Muscle layer of colon (tissue), 2 donors: ENCODE results near the gene MEAF6.
"Not testable (repeated sequence)": the region's sequence is repeated elsewhere in the genome, so short reads cannot be mapped to it uniquely, and the experiment has no call there.

Experiments used
- H3K27ac ChIP-seq: one replicate; pipeline ENCODE4 v1.7.0; 2013; ENCODE audit warnings: low read depth, mild to moderate bottlenecking, low read length, moderate library complexity
- H3K27me3 ChIP-seq, 2 donors: one replicate each; pipeline ENCODE4 v1.7.0; 2013; ENCODE audit warnings: low read length in 2 of 2, mild to moderate bottlenecking in 2 of 2; ENCODE audit not compliant: insufficient read depth in 2 of 2, control insufficient read depth in 1 of 2
- H3K36me3 ChIP-seq: one replicate; pipeline ENCODE4 v1.7.0; 2013; ENCODE audit warnings: mild to moderate bottlenecking, low read length; ENCODE audit not compliant: insufficient read depth
- H3K4me1 ChIP-seq: one replicate; pipeline ENCODE4 v1.7.0; 2013; ENCODE audit warnings: mild to moderate bottlenecking, low read length; ENCODE audit not compliant: insufficient read depth
- H3K4me3 ChIP-seq, 2 donors: one replicate each; pipeline ENCODE4 v1.7.0; 2013; ENCODE audit warnings: low read length in 2 of 2, low read depth in 1 of 2, mild to moderate bottlenecking in 1 of 2, moderate library complexity in 1 of 2
- H3K9ac ChIP-seq: one replicate; pipeline ENCODE4 v1.7.0; 2013; ENCODE audit warnings: low read length
- H3K9me3 ChIP-seq: one replicate; pipeline ENCODE4 v1.7.0; 2013; ENCODE audit warnings: mild to moderate bottlenecking, low read length
- donor health status: abdominal sarcoma.
- donor health status: Adenocarcinoma of cecum.

The MEAF6 gene

GRCh38 chr1:37518929-37519328, 4.4 kb upstream of the MEAF6 start:
- H3K27me3 ChIP-seq, H3K9ac ChIP-seq, H3K9me3 ChIP-seq, H3K27ac ChIP-seq, H3K4me1 ChIP-seq, H3K4me3 ChIP-seq, H3K36me3 ChIP-seq: not testable (repeated sequence)

GRCh38 chr1:37518241-37518640, 3.7 kb upstream of the MEAF6 start:
- H3K27me3 ChIP-seq, H3K9ac ChIP-seq, H3K27ac ChIP-seq, H3K4me1 ChIP-seq, H3K9me3 ChIP-seq, H3K4me3 ChIP-seq, H3K36me3 ChIP-seq: not testable (repeated sequence)

- Histone ChIP-seq H3K27me3 (no peaks in the 10 kb centered on the region), H3K27ac (no peak overlapping the region), H3K4me3 (no peak overlapping the region), H3K4me1 (peaks cover 9% of the 10 kb centered on the region), H3K36me3 (peaks cover 4% of the 10 kb centered on the region), H3K9me3 (no peaks in the 10 kb centered on the region), H3K9ac (no peak overlapping the region)
These were observed 3.0 kb upstream of the MEAF6 start for GRCh38 chr1:37517569-37517968.

GRCh38 chr1:37515185-37516034, 844 bp upstream of the MEAF6 start:
- Histone ChIP-seq H3K4me1 (peaks cover 16% of the 10 kb centered on the region), H3K9me3 (no peaks in the 10 kb centered on the region), H3K27me3 (no peaks in the 10 kb centered on the region), H3K9ac (peak overlapping the region; percentile 49), H3K36me3 (peaks cover 12% of the 10 kb centered on the region), H3K4me3 (peak overlapping the region; percentile 78 to 97), H3K27ac (peak overlapping the region; percentile 98)

- Histone ChIP-seq H3K27ac (peak overlapping the region; percentile 98), H3K9me3 (no peaks in the 10 kb centered on the region), H3K9ac (peak overlapping the region; percentile 1), H3K4me1 (peaks cover 16% of the 10 kb centered on the region), H3K27me3 (no peaks in the 10 kb centered on the region), H3K4me3 (peak overlapping the region; percentile 78 to 97), H3K36me3 (peaks cover 17% of the 10 kb centered on the region)
These were observed 694 bp downstream of the MEAF6 start for GRCh38 chr1:37513795-37514349.

GRCh38 chr1:37509181-37509580, 5.4 kb downstream of the MEAF6 start:
- Histone ChIP-seq H3K4me3 (no peak overlapping the region), H3K36me3 (peaks cover 33% of the 10 kb centered on the region), H3K9ac (no peak overlapping the region), H3K9me3 (no peaks in the 10 kb centered on the region), H3K27ac (no peak overlapping the region), H3K4me1 (peaks cover 13% of the 10 kb centered on the region), H3K27me3 (no peaks in the 10 kb centered on the region)

GRCh38 chr1:37506740-37507139, 7.8 kb downstream of the MEAF6 start:
- Histone ChIP-seq H3K4me1 (peaks cover 4% of the 10 kb centered on the region), H3K9ac (no peak overlapping the region), H3K27me3 (no peaks in the 10 kb centered on the region), H3K4me3 (no peak overlapping the region), H3K9me3 (no peaks in the 10 kb centered on the region), H3K36me3 (peaks cover 39% of the 10 kb centered on the region), H3K27ac (no peak overlapping the region)

GRCh38 chr1:37502791-37503190, 11.8 kb downstream of the MEAF6 start:
- Histone ChIP-seq H3K4me1 (peaks cover 20% of the 10 kb centered on the region), H3K36me3 (peaks cover 43% of the 10 kb centered on the region)
- H3K4me3 ChIP-seq, H3K27ac ChIP-seq, H3K27me3 ChIP-seq, H3K9ac ChIP-seq, H3K9me3 ChIP-seq: not testable (repeated sequence)

GRCh38 chr1:37502104-37502503, 12.5 kb downstream of the MEAF6 start:
- Histone ChIP-seq H3K36me3 (peaks cover 37% of the 10 kb centered on the region), H3K27ac (no peak overlapping the region), H3K9ac (no peak overlapping the region), H3K27me3 (no peaks in the 10 kb centered on the region), H3K4me3 (no peak overlapping the region), H3K9me3 (no peaks in the 10 kb centered on the region), H3K4me1 (peaks cover 20% of the 10 kb centered on the region)

GRCh38 chr1:37501661-37502060, 12.9 kb downstream of the MEAF6 start:
- Histone ChIP-seq H3K4me3 (no peak overlapping the region), H3K27me3 (no peaks in the 10 kb centered on the region), H3K9ac (no peak overlapping the region), H3K4me1 (peaks cover 20% of the 10 kb centered on the region), H3K9me3 (no peaks in the 10 kb centered on the region), H3K27ac (no peak overlapping the region), H3K36me3 (peaks cover 33% of the 10 kb centered on the region)

- H3K9ac ChIP-seq = no peak overlapping the region
- H3K27me3 ChIP-seq = no peaks in the 10 kb centered on the region
- peaks cover 37% of the 10 kb centered on the region for H3K36me3 ChIP-seq
- H3K4me3 ChIP-seq = no peak overlapping the region
- H3K9me3 ChIP-seq = no peaks in the 10 kb centered on the region
- peak overlapping the region; percentile 57 for H3K27ac ChIP-seq
- H3K4me1 ChIP-seq = peaks cover 20% of the 10 kb centered on the region
These were observed 15.5 kb downstream of the MEAF6 start for GRCh38 chr1:37498872-37499617.
